Colonic mucosa (tissue), 4 donors: ENCODE data around the gene RGS16. TPM values are rescaled to one million over a fixed set of nuclear protein-coding genes. Genes with fewer than 3 reads are reported as not detected.
A peak's percentile ranks its signal among the peaks of the same experiment; 100 is the strongest.

Experiments
- DNase-seq: peaks from one replicate; pipeline ENCODE4 v3.0.0-alpha.2; 2020
- H3K27ac ChIP-seq: fragments of 200-600 bp; one replicate; pipeline ENCODE4 v1.8.0; 2021
- H3K27me3 ChIP-seq: fragments of 200-600 bp; one replicate; pipeline ENCODE4 v1.8.0; 2021
- H3K36me3 ChIP-seq: fragments of 200-600 bp; one replicate; pipeline ENCODE4 v1.8.0; 2021
- H3K4me1 ChIP-seq: fragments of 200-600 bp; one replicate; pipeline ENCODE4 v1.8.0; 2021; ENCODE audit warnings: mild to moderate bottlenecking
- H3K4me3 ChIP-seq: fragments of 200-600 bp; one replicate; pipeline ENCODE4 v1.8.0; 2021
- H3K9ac ChIP-seq, 2 donors: one replicate each; pipeline ENCODE4 v1.7.0; 2013; ENCODE audit warnings: control low read depth in 2 of 2, low read depth in 2 of 2, low read length in 2 of 2
- H3K9me3 ChIP-seq: fragments of 200-600 bp; one replicate; pipeline ENCODE4 v1.8.0; 2021
- CTCF ChIP-seq: fragments of 200-600 bp; IDR thresholded peaks from one replicate; pipeline ENCODE4 v1.8.0; 2022; ENCODE audit warnings: antibody characterized with exemption, mild to moderate bottlenecking
- intact Hi-C: fragments of 100-400 bp; cut with DNase I; formaldehyde crosslinking; loops from one replicate; pipeline ENCODE4 v1.14.1; 2022
- total RNA-seq, 2 donors: library from RNA; stranded (reverse); fragmentation: NEBNext Ultra II Directional in 1 of 2; extraction: Animal tissue kit (Norgen Biotek cat#: 25700) in 1 of 2; gene quantifications; one replicate each; pipeline ENCODE4 v1.2.1, GENCODE V29; 2021
- donor health status: healthy.
- donor health status: DM: no; HTN: no; CAD: no.
- donor health status: DM: no; HTN: no; CAD: no.

Gene RGS16
- total RNA-seq, 2 donors from 2014 or later = 0.77 to 1.6 TPM

DNA sequence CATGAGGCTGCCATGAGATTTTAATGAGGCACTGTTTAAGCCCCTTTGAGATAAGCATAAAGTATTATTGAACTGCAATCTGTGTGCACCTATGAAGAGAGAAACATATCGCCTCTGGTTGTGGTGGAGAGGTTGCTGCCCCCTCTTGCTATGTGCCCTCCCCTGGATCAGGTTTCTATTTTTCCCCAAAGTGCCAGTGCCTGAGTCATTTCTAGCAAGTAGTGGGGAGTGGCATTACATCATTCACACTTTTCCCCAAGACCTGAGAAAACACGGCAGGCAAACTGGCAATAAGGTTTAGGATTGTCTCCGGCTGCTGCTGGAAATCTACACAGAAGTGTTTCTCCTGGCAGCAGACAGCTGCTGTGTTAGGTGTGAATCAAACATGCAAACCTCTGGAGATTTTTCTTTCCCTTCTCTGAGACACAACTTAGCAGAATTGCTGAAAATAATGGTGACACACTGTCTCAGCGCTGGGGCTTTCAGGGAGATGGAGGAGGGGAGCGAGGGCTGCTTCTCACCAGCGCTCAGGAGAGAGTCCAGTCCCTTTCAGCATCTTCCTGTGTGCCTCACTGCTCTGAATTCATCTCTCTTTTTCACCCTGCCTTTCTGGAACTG, 13.7 kb upstream of the RGS16 start:
- Histone ChIP-seq H3K9me3 (no peaks in the 10 kb centered on the region), H3K36me3 (no peaks in the 10 kb centered on the region), H3K9ac (no peak overlapping the region), H3K4me3 (no peak overlapping the region), H3K4me1 (peaks cover 10% of the 10 kb centered on the region), H3K27me3 (peaks cover 10% of the 10 kb centered on the region), H3K27ac (no peak overlapping the region)
- no peak for DNase-seq
- intact Hi-C loops = no loop called here
- TF ChIP-seq CTCF = no peak

GRCh38 chr1:182617014-182617429, 12.8 kb upstream of the RGS16 start:
- no peak for TF ChIP-seq CTCF

GRCh38 chr1:182616130-182617013, 12.2 kb upstream of the RGS16 start:
- intact Hi-C loops = no loop called here
- no peaks in the 10 kb centered on the region for H3K36me3 ChIP-seq
- peak; percentile 64 for DNase-seq
- peaks cover 10% of the 10 kb centered on the region for H3K27me3 ChIP-seq
- TF ChIP-seq CTCF = no peak
- no peak overlapping the region for H3K27ac ChIP-seq
- H3K9me3 ChIP-seq = no peaks in the 10 kb centered on the region
- no peak overlapping the region for H3K4me3 ChIP-seq
- H3K9ac ChIP-seq = no peak overlapping the region
- peaks cover 10% of the 10 kb centered on the region for H3K4me1 ChIP-seq

More at GRCh38 chr1:182617014-182617429, 12.8 kb upstream of the RGS16 start:
- Histone ChIP-seq H3K27ac (no peak overlapping the region), H3K4me3 (no peak overlapping the region), H3K27me3 (peaks cover 10% of the 10 kb centered on the region), H3K9ac (no peak overlapping the region), H3K4me1 (peaks cover 10% of the 10 kb centered on the region), H3K36me3 (no peaks in the 10 kb centered on the region), H3K9me3 (no peaks in the 10 kb centered on the region)
- intact Hi-C loops = no loop called here
- no peak for DNase-seq

- H3K9me3 ChIP-seq = no peaks in the 10 kb centered on the region
- H3K9ac ChIP-seq = peak overlapping the region; percentile 31 to 66
- no peaks in the 10 kb centered on the region for H3K36me3 ChIP-seq
- H3K4me1 ChIP-seq = peaks cover 10% of the 10 kb centered on the region
- peaks cover 10% of the 10 kb centered on the region for H3K27me3 ChIP-seq
- peak; percentile 41 for DNase-seq
- no peak for TF ChIP-seq CTCF
- peak overlapping the region; percentile 50 for H3K4me3 ChIP-seq
- peak overlapping the region; percentile 74 for H3K27ac ChIP-seq
- intact Hi-C loops = no loop called here
Observed at GRCh38 chr1:182615468-182616129, 11.4 kb upstream of the RGS16 start.

- Histone ChIP-seq H3K4me3 (peak overlapping the region; percentile 50), H3K4me1 (peaks cover 10% of the 10 kb centered on the region), H3K36me3 (no peaks in the 10 kb centered on the region), H3K9ac (peak overlapping the region; percentile 37 to 66), H3K27ac (peak overlapping the region; percentile 74), H3K9me3 (no peaks in the 10 kb centered on the region), H3K27me3 (peaks cover 10% of the 10 kb centered on the region)
- peak; percentile 60 for DNase-seq
- no peak for TF ChIP-seq CTCF
- intact Hi-C loops = no loop called here
Observed at GRCh38 chr1:182614796-182615454, 10.7 kb upstream of the RGS16 start.
